Psoas muscle (tissue), 8 donors: ENCODE measurements around the gene MMAB. TPM values are rescaled to one million over a fixed set of nuclear protein-coding genes. Genes with fewer than 3 reads are reported as not detected.
A peak's percentile ranks its signal among the peaks of the same experiment; 100 is the strongest.

Experiments used
- ATAC-seq, 4 donors: fragments of 200-7000 bp; cut with Tn5 transposase; one replicate each; pipeline ENCODE4 v1.9.1; 2020; ENCODE audit warnings: moderate library complexity in 3 of 4, mild to moderate bottlenecking in 2 of 4
- DNase-seq, 2 donors: peaks; one replicate each; pipeline ENCODE4 v3.0.0-alpha.2; 2020
- H3K27ac ChIP-seq: fragments of 200-600 bp; one replicate; pipeline ENCODE4 v1.8.0; 2022
- H3K27me3 ChIP-seq, 3 donors: fragments of 200-600 bp in 1 of 3; one replicate each; pipeline versions ENCODE4 v1.6.1 to v1.8.0; 2013 to 2022; ENCODE audit warnings: low read length in 2 of 3, mild to moderate bottlenecking in 2 of 3, moderate library complexity in 1 of 3; ENCODE audit not compliant: insufficient read depth in 3 of 3
- H3K36me3 ChIP-seq, 2 donors: fragments of 200-600 bp in 1 of 2; one replicate each; pipeline versions ENCODE4 v1.6.1 to v1.8.0; 2013 to 2022; ENCODE audit warnings: low read depth in 1 of 2, mild to moderate bottlenecking in 1 of 2, moderate library complexity in 1 of 2; ENCODE audit not compliant: insufficient read depth in 1 of 2
- H3K4me1 ChIP-seq: fragments of 200-600 bp; one replicate; pipeline ENCODE4 v1.8.0; 2022
- H3K4me3 ChIP-seq: fragments of 200-600 bp; one replicate; pipeline ENCODE4 v1.8.0; 2022; ENCODE audit warnings: mild to moderate bottlenecking
- H3K9me3 ChIP-seq: fragments of 200-600 bp; one replicate; pipeline ENCODE4 v1.8.0; 2022
- WGBS, 3 donors: extraction: QIAGEN DNeasy Blood & Tissue Kit; methylation state at CpG; one replicate each; pipeline versions ENCODE4 v1.1.6 to v1.1.7; 2013; 5-methylcytosine and 5-hydroxymethylcytosine counted together
- intact Hi-C, 2 donors: fragments of 100-400 bp; cut with DNase I; formaldehyde crosslinking; loops; one replicate each; pipeline versions ENCODE4 v1.11.0 to v1.14.2; 2022
- polyA plus RNA-seq, 3 donors: library from polyadenylated mRNA; stranded (reverse); fragments of 200-250 nt; gene quantifications; one replicate each; pipeline ENCODE4 v1.2.3, GENCODE V29; 2013
- total RNA-seq, 4 donors: library from RNA; stranded (reverse); fragmentation: NEBNext Ultra II Directional in 2 of 4; extraction: Animal tissue kit (Norgen Biotek cat#: 25700) in 2 of 4; gene quantifications; one replicate each; pipeline versions ENCODE4 v1.2.1 to v1.2.4, GENCODE V29; 2021 to 2023
- TF ChIP-seq, protein P1 (sequence below): fragments of 200-600 bp; IDR thresholded peaks from one replicate; pipeline ENCODE4 v1.8.0; 2022; ENCODE audit warnings: antibody characterized with exemption
- donor health status: healthy with polysubstance abuse.
- donor health status: DM: no; HTN: no; CAD: no; lungs with moderate emphysema.
- donor health status: Bipolar disorder and iron deficiency.
- donor health status: healthy.
- donor health status: DM: yes; HTN: yes; CAD: no.
- donor health status: DM: no; HTN: no; CAD: no.
- donor health status: DM: no; HTN: no; CAD: no.
- donor health status: DM: yes; HTN: yes; CAD: no.

MMAB gene
- total and polyA plus RNA-seq, 7 donors = 17.3 to 43.3 (median 34.1) TPM

DNA sequence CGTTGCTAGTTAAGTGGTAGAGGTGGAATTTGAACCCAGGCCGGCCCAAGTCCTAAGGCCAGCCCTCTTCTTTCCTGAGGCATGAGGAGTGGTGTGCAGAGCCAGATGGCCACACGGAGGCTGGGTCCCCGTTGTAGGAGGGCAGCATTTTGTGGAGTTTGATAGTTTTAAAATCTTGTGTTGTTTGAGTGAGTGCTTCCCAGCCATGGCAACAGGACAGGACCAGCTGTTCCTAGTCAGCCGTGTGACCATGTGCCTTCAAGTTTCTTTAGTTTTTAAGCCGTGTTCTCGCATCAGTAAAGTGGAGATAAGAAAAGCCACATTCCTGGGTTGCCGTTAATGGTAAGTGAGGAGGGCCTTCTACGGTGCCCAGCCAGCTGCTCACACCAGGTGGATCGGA is 51.5 kb downstream of the MMAB start:
- Histone ChIP-seq H3K4me3 (no peak overlapping the region), H3K27me3 (no peaks in the 10 kb centered on the region), H3K9me3 (no peaks in the 10 kb centered on the region), H3K4me1 (peaks cover 5% of the 10 kb centered on the region), H3K36me3 (peaks cover 3 to 98% of the 10 kb centered on the region in 2 donors), H3K27ac (no peak overlapping the region)
- DNase-seq (no peak), ATAC-seq (no peak)
- TF ChIP-seq, protein P1, sequence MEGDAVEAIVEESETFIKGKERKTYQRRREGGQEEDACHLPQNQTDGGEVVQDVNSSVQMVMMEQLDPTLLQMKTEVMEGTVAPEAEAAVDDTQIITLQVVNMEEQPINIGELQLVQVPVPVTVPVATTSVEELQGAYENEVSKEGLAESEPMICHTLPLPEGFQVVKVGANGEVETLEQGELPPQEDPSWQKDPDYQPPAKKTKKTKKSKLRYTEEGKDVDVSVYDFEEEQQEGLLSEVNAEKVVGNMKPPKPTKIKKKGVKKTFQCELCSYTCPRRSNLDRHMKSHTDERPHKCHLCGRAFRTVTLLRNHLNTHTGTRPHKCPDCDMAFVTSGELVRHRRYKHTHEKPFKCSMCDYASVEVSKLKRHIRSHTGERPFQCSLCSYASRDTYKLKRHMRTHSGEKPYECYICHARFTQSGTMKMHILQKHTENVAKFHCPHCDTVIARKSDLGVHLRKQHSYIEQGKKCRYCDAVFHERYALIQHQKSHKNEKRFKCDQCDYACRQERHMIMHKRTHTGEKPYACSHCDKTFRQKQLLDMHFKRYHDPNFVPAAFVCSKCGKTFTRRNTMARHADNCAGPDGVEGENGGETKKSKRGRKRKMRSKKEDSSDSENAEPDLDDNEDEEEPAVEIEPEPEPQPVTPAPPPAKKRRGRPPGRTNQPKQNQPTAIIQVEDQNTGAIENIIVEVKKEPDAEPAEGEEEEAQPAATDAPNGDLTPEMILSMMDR = no peak
- WGBS, 3 donors = 66 to 70% (median 66%) methylated on average over 10 of the region's 10 CpGs
- intact Hi-C loops = loop anchor here in 1 of 2 donors (5.0 kb wide), 1 partner anchor 75 kb away; no protein-coding TSS in a partner anchor

DNA sequence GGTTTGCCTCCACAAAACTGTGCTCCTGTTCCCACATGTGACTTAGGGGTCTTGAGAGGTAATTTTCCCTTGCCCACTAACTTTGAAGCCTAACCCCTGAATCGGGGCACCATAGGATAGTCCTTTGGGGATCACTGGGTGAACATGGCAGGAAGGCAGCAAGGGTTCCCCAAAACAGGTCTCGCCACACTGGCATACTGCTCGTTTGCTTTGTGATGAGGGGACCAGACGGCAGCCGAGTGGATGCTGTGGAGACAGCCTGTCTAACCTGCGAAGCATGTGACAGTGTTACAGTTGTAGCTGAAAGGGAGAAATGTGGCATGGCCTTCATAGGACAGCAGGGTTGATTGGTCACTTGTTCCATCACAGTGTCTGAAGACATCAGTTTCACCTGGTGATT is 53.5 kb downstream of the MMAB start:
- Histone ChIP-seq H3K4me1 (peaks cover 5% of the 10 kb centered on the region), H3K27ac (peak overlapping the region; percentile 69), H3K27me3 (no peaks in the 10 kb centered on the region), H3K4me3 (no peak overlapping the region), H3K9me3 (no peaks in the 10 kb centered on the region), H3K36me3 (peaks cover 7 to 97% of the 10 kb centered on the region in 2 donors)
- intact Hi-C loops = loop anchor here (2.0 to 5.0 kb wide), 2 partner anchors 78 to 255 kb away; no protein-coding TSS in a partner anchor
- TF ChIP-seq, protein P1 = no peak
- no peak for DNase-seq
- WGBS, 3 donors = 69 to 88% (median 86%) methylated on average over 6 of the region's 6 CpGs
- ATAC-seq = no peak

DNA sequence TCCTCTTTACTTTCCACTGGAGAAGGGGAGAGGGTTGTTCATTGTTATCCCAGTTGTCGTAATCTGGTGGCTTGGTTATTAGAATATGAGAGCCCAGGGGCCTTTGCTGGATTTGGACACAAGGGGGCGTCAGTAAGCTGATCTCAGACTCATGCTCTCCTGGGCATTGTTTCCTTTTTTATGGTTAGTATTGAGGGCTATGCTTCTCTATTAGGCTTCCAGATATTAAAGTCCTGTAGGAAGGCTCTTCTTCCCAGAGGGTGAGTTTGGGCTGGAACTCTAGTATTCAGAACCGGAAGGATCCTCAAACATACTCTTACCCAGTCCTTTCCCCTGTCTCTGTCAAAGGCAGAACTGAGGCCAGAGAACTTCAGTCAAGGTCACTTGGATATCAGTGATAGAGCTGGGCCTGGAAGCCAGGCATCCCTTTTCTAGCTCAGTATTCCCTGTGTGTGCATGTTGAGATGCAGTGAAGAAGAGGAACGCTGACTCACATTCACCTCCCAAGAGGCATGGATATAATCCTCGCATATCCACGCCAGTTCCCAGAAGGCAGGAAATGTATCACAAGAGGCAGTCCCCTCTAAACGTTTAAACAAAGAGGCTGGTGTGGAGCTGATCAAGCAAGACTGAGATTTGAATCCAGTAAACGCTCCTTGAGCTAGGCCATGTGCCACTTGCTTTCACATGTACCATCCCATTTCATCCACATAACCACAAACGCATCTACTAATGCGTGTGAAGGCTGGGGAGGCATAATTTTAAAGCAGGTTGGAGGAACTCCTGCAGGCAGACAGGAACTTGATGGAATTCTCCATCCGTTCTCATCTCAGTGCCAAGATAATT is 54.3 kb downstream of the MMAB start:
- H3K27me3 ChIP-seq = no peaks in the 10 kb centered on the region
- H3K4me3 ChIP-seq = no peak overlapping the region
- H3K27ac ChIP-seq = peak overlapping the region; percentile 69
- DNase-seq = peak; percentile 50 to 74
- TF ChIP-seq, protein P1 = peak; percentile 81
- H3K9me3 ChIP-seq = no peaks in the 10 kb centered on the region
- intact Hi-C loops = loop anchor here (1.0 to 2.0 kb wide), 2 partner anchors 256 kb away; no protein-coding TSS in a partner anchor
- H3K36me3 ChIP-seq = peaks cover 10 to 97% of the 10 kb centered on the region in 2 donors
- ATAC-seq = peak; percentile 70 to 86 (median 79)
- 52 to 58% (median 56%) methylated on average over 11 of the region's 11 CpGs for whole genome bisulfite sequencing, 3 donors
- peaks cover 5% of the 10 kb centered on the region for H3K4me1 ChIP-seq

DNA sequence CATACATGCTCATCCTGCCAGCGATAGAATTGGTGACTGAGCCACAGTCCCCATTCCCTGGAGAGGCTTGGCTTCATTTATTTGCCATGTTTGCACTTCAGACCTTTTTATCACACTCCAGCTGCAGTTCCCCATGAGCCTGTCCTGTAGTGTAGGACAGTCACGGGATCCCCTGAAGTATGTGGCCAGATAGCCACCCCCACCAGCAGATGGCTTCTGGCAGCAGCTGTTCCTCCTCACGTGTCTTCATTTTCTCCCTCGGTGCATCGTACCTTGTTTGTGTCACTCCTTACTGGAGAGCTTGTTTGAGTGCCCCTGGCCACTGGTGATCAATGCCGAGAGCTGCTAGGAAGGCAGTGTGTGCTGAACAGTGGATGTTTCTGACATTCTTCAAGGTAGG is 55.7 kb downstream of the MMAB start:
- ATAC-seq = no peak
- 52 to 61% (median 53%) methylated on average over 6 of the region's 6 CpGs for WGBS, 3 donors
- DNase-seq = no peak

More for the DNA sequence above, 55.7 kb downstream of the MMAB start:
- peaks cover 10 to 98% of the 10 kb centered on the region in 2 donors for H3K36me3 ChIP-seq
- H3K27ac ChIP-seq = peak overlapping the region; percentile 69
- no peak overlapping the region for H3K4me3 ChIP-seq
- H3K27me3 ChIP-seq = no peaks in the 10 kb centered on the region
- peaks cover 5% of the 10 kb centered on the region for H3K4me1 ChIP-seq
- H3K9me3 ChIP-seq = no peaks in the 10 kb centered on the region
- intact Hi-C loops = loop anchor here (1.0 to 2.0 kb wide), 2 partner anchors 257 to 258 kb away; no protein-coding TSS in a partner anchor
- TF ChIP-seq, protein P1 = no peak
